GM19043 (cell line): Measurements from ENCODE around the gene GPR180.

Experiments used
- ATAC-seq: cut with Tn5 transposase; IDR thresholded peaks from one replicate; pipeline ENCODE4 v1.9.1; 2021; ENCODE audit warnings: low read depth; ENCODE audit not compliant: unreplicated experiment

The GPR180 gene

DNA sequence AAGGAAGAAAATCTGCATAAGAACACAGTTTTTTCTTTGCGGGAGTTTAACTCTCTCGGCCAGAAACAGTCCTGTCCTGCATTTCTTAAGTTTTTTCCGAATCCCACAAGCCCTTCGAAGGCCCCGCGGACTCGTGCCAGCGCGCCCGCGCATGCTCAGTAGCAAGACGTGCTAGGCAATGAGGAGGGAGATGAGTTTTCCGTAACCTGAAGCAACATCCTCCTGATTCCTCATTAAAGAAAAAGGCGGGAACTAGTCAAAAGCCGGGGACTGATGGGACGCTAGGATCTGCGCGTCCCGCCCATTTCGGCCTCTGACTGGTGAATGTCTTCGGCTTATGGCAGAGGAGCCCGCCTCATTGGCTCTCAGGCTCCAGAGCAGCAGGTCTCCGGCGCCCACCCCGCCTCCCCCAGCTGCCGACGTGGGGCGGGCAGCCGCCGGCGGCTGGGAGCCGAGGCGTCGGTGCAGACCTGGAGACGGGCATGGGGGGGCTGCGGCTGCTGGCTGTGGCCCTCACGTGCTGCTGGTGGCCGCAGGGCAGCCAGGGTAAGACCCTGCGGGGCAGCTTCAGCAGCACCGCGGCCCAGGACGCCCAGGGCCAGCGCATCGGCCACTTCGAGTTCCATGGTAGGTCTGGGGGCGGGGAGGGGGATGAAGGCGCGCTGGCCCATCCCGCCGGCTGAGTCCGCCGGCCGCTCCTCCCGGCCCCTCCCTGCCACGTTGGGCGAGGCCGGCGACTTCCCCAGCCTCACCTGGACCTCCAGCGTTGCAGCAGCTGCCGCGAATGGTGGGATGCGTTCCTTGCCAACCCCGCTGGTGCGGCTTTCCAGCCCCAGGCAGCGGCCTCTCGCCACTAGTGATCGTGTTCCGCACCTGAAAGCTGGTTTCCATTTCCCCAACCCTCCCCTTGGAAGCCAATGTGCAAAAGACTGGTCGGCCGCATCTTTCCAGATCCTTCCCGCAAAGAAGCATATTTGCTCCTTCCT lies at the start of gene GPR180:
Gene GPR180, plus strand, starts transcription at position 412 of the 986 bp plus-strand sequence. Its CDS starts 71 bp downstream, at position 483.
- ATAC-seq, result peak; percentile 98

DNA sequence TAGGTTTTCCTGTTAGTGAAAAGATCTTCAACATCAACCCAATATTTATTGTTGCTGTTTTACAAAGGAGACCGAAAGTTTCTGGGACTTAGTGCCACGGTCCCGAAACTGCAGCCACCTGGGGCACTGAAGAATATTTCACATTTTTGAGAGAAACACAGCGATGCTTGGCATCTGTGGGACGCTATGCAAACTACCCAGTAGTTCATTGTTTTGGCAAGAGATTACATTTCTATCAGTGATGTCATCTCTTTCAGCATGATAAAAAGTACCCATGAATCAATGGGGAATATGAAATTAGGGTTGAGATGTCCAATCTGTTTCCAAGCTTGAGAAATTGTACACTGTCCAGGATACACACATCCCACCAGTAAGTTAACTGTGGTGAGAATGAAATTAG lies 49.6 kb upstream of the GPR180 start:
- ATAC-seq, result no peak

GRCh38 chr13:94553766-94554165 lies 47.9 kb upstream of the GPR180 start:
- no peak for ATAC-seq

DNA sequence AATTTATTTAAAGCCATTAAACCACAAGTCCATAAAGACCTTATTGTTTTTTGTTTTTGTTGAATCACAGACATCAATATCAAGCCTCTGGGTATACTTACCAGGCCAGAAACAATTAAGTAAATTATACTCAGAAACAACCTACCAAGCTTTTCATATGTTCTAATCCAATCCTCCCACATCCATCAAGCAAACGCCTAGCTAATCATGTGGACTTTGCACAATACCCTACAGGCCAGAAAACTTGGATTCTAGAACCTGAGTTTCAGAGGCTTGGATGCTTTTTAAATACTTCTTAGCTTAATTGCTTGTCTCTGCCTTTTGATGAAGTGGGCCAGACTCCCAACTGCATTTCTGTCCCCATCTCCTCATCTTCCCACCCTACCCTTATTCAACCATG lies 45.6 kb upstream of the GPR180 start:
- ATAC-seq, result no peak

DNA sequence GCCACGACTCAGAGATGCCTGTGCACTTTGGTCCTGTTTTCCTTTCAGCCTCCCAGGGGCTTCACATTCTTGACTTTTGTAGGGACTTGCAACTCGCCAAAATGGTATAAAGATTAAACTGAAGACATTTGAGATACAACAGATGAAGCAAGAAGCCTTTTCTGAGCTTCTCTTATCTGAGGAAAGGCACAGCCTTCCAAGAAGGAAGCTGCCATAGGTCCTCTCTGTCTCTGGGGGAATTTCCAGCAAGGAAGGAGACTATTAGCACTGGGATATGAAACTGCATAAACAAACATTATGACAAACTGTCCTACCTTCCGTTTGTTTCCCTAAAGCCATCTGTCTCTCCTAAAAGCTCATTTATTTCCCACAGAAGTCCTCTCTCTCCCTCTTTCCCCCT lies 45.0 kb upstream of the GPR180 start:
- ATAC-seq, result no peak

GRCh38 chr13:94557684-94558235 lies 43.9 kb upstream of the GPR180 start:
- ATAC-seq, result no peak

DNA sequence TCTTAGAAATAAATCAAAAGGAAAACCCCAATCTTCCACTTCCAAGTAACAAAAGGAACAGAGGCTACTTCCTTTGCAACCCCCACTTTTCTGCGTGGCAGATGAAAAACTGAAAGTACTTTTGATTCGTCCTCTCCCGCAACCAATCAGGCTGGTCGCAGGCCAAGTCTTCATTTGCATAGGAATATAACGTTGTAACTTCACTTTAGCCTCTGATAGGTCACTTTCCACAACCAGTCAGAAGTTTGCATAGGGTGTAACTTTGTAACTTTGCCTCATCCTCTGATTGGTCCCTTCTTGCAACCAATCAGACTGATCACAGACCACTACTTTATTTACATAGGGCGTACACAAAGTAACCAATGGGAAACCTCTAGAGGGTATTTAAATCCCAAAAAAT lies 42.9 kb upstream of the GPR180 start:
- no peak for ATAC-seq

DNA sequence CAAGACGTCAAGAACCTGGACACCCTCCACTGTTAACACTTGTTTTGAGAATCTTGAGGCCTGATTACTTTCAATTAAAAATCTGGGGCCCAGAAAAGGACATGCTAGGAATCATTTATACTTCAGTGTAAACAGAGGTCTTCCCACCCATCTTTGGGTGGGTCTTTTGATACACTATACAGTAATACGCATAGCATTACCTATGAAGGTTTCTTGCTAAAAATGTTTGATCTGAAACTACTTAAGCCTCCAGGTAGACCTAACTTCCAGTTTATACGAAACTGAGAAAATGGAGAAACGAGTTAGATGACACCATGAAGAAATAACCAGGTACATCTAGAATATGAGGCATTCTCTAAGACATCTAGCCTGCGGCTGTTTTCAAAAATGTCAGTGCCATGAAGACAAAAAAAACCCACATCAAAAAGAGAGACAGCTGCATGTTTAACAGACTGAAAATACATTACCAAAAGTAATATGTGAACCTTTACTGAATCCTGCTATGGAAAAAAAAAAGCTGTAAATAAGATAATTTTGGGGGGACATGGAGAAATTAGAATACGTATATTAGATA lies 42.3 kb upstream of the GPR180 start:
- ATAC-seq, result no peak

DNA sequence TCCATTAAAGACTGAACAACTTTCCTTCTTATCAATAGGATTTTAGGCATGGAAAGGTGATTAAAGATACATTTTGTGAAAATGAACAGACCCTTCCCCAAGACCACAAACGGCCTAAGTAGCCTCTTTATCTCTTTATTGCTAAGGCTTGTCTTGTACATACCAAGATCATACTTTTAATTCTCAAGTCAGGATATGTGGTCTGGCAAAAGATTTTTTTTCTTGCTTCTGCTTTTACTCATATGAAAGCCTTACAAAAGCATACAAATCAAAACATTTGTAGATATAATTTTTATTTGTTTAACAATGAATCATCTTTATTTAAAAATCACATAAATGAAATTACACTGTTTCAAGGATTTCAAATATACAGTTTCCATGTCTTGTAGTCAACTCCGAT lies 41.5 kb upstream of the GPR180 start:
- ATAC-seq, result no peak

DNA sequence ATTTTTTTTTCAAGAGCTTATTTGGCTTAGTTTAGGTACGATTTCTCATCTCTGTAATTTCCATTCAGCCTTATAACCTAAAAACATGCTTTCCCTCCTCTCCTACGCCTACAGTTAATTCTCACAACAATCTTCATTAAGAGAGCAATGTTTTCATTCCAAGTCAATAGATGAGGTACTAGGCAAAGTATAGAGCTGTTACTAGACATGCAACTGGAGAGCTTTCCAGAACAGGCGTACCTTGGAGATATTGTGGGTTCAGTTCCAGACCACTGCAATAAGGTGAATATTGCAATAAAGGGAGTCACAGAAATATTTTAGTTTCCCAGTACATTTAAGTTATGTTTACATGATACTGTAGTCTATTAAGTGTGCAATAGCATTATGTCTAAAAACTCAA lies 40.5 kb upstream of the GPR180 start:
- ATAC-seq, result no peak

DNA sequence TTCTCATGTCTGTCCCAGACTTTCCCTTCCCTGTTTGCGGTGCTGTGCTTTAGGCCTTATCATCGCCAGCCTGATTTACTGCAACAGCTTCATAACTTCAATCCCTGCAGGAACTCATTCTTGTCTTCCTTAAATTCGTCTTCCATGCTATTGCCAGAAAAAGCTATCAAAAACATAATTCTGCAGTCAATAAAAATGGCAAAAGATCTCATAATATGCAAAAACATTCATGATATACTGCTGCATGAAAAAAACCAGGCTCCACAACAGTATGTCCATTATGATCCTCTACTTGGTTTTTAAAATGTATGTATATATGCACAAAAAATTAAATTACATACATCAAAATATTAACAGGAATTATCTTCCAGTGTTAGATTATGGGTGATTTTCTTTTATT lies 34.1 kb upstream of the GPR180 start:
- no peak for ATAC-seq

- no peak for ATAC-seq
These were observed 33.2 kb upstream of the GPR180 start for GRCh38 chr13:94568443-94568842.

DNA sequence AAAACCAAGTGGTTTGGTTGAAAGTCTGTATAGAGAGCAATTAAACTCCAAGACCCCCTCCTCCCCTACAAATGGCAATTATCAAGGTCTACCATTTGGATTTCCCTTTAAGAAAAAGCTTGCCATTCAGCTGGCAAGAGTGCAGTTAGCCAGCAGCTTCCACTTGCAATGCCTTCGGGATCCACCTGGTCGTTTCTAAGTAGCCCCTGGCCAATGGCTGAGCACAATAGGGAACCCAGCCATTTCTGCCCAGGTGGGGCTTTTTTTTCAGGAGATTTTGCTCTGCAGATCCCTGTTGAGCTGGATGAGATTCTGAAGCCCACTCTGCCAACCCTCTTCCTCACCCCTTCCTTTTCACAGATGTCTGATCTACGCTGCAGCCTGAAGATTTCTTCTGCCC lies 32.0 kb upstream of the GPR180 start:
- ATAC-seq, result no peak

DNA sequence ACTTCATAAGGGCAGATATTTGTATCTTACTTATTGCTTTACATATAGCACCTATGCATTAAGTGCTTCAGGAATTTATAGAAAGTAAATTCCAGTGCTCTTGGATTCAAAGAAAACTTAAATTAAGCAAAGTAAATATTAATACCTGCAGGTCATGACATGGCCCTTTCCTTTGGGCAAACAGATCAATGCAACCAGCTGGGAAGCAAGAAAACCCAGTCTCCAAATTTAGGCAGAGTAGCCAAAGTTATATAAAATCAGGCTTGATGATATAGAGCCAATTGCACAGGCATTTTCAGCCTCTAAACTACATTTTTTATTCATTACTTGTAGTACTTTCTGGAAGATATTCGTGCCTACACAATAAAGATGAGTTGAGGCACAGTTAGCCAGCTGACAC lies 22.6 kb upstream of the GPR180 start:
- no peak for ATAC-seq

GRCh38 chr13:94583926-94584325 lies 17.7 kb upstream of the GPR180 start:
- ATAC-seq, result no peak

GRCh38 chr13:94585543-94586101 lies 16.0 kb upstream of the GPR180 start:
- no peak for ATAC-seq

DNA sequence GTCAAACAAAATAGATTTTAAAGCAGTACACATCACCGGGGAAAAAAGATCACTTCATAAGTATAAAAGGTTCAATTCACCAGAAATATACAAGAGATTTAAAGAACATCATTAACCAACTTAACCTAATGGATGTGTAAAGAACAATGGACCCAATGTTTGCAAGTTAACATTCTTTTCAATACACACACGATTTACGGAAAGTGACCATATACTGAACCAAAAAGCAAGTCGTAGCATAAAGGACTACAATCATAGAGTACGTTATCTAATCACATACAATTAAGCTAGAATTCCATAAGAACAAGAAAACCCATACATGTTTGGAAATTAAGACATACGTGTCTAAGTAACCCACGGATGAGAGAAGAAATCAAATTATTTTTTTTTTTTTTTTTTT lies 15.3 kb upstream of the GPR180 start:
- no peak for ATAC-seq

DNA sequence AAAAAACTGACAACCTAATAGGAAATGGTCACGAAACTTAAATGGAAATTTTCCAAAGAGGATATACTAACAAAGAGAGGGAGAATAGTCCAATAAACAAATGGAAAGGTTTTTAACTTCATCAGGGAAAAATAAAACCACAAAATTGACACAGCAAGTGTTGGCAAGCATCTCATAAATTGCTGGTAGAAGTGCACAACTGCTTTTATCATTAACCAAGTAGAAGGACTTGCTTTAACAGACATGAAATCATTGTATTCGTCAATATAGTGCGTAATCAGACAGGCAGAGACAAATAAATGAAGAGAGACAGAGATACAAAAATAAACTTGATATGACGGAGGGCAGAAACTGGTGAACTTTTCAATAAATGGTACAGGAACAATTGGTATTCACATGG lies 13.1 kb upstream of the GPR180 start:
- no peak for ATAC-seq

- ATAC-seq, result no peak
These were observed 10.9 kb upstream of the GPR180 start for GRCh38 chr13:94590744-94591143.

DNA sequence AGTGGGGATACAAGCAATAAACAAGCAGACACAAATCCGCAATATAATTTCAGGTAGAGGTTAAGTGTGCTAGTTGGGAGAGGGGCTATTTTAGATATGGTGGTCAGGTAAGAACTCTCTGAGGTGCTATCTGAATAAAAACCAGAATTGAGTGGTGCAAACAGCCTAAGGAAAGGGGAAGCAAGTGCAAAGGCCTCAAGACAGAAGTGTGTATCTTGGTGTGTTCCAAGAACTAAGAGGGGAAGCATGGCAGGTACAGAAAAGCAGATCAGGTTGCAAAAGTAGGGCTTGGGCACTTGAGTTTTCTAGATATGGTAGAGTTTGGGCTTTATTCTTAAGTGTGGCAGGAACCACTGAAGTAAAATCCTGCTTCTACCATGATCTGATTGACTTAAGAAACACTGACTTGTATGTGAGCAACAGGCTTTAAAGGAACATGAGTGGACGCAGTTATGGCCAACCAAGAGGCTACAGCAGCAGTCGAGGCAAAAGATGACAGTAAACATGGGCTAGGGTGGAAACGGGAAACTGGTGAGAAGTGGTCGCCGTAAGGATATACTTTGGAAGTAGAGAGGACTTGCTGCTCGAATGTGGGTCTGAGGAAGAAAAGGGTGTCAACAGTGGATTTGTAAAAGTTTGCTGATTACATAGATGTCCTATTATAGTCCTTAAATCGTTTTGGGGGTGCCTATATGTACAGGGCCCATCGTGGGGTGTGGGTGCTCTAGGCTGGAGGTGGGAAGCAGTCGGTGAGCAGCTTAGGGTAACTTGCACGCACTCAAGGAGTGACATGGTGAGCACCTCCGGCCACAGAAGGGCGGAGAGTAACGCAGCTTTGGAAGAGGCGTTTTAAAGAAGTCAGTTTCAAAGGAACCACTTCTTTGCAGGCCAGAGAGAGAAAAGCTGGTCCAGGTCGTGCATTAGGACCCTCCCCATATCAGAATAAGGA lies 6.4 kb upstream of the GPR180 start:
- ATAC-seq, result peak; percentile 41
